Measurements from ENCODE around the gene XRCC5. TPM values are rescaled to one million over a fixed set of nuclear protein-coding genes. Genes with fewer than 3 reads are reported as not detected.

XRCC5 gene
- total RNA-seq, 1 experiment from 2014 or later = 322 TPM

DNA sequence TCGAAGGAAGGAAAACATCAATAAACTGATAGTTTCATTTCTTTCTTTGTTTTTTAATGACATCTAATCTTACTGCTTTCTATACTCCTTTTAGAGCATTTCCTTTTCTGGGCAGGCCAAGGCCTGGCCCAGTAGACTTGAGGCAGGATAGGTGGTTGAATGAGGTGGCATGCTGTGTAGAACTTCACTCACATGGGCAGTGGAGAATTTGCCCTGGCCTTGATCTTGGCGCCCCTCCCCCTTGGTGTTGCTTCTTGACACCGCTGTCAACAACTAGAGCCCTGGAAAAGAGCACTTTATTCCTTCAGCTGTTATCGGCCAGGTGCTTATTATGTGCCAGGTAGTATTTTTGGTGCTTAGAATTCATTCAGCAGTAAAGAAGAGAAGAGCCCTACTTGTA, 37.4 kb downstream of the XRCC5 start:
- no peak for ATAC-seq

DNA sequence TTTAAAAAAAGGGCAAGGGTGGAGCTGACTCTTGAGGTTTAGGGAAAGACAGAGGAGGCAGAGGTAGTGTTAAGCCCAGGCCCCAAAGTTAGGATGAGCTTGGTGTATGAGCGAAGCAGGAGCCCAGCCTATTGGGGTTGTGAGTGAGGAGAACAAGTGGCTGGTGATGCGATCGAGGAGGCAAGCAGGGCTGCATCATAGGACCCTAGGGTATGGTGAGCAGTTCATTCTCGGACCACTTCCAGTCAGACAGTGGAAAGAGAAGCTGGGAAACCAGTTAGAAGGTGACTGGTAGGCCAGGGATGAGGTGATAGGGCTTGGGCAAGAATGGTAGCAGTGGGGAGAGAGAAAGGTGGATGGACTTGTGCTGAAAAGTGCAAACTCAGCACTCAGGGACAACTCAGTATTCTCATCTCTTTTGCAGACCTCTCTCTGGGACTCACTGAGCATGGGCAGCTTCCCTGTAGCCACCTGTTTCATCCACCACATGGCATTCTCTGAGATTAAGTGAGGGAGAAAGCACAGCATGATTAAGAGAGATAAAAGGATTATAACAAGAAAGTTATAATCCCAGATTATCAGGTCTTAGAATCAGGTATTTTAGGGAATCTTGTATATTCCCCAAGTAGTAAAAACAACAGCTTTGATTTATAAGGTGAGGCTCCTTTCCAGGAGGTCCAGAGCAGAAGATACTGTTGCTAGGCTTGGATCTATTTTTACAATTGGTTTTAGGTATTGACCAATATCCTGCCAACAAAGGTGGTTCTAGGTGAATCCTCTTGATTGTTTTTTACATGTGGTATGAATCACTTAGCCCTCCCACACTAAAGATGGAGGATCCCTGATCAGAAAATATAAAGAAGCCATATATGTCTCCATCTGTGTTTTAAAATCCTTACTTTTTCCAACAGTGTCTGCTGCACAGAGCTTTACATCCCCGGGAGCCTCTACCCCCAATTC, 38.3 kb downstream of the XRCC5 start:
- TF ChIP-seq, protein P1, sequence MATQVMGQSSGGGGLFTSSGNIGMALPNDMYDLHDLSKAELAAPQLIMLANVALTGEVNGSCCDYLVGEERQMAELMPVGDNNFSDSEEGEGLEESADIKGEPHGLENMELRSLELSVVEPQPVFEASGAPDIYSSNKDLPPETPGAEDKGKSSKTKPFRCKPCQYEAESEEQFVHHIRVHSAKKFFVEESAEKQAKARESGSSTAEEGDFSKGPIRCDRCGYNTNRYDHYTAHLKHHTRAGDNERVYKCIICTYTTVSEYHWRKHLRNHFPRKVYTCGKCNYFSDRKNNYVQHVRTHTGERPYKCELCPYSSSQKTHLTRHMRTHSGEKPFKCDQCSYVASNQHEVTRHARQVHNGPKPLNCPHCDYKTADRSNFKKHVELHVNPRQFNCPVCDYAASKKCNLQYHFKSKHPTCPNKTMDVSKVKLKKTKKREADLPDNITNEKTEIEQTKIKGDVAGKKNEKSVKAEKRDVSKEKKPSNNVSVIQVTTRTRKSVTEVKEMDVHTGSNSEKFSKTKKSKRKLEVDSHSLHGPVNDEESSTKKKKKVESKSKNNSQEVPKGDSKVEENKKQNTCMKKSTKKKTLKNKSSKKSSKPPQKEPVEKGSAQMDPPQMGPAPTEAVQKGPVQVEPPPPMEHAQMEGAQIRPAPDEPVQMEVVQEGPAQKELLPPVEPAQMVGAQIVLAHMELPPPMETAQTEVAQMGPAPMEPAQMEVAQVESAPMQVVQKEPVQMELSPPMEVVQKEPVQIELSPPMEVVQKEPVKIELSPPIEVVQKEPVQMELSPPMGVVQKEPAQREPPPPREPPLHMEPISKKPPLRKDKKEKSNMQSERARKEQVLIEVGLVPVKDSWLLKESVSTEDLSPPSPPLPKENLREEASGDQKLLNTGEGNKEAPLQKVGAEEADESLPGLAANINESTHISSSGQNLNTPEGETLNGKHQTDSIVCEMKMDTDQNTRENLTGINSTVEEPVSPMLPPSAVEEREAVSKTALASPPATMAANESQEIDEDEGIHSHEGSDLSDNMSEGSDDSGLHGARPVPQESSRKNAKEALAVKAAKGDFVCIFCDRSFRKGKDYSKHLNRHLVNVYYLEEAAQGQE (IDR thresholded peaks at IDR 0.05; ENCODE audit: insufficient read depth in 1 of 2, low read depth in 2 of 2, low read length in 1 of 2) = no peak
- TF ChIP-seq, protein P2, sequence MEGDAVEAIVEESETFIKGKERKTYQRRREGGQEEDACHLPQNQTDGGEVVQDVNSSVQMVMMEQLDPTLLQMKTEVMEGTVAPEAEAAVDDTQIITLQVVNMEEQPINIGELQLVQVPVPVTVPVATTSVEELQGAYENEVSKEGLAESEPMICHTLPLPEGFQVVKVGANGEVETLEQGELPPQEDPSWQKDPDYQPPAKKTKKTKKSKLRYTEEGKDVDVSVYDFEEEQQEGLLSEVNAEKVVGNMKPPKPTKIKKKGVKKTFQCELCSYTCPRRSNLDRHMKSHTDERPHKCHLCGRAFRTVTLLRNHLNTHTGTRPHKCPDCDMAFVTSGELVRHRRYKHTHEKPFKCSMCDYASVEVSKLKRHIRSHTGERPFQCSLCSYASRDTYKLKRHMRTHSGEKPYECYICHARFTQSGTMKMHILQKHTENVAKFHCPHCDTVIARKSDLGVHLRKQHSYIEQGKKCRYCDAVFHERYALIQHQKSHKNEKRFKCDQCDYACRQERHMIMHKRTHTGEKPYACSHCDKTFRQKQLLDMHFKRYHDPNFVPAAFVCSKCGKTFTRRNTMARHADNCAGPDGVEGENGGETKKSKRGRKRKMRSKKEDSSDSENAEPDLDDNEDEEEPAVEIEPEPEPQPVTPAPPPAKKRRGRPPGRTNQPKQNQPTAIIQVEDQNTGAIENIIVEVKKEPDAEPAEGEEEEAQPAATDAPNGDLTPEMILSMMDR (IDR thresholded peaks at IDR 0.05) = no peak
- TF ChIP-seq TCF7L2 (IDR thresholded peaks at IDR 0.05; ENCODE audit: low read depth, low read length) = no peak
- no peak for TF ChIP-seq SIN3A (IDR thresholded peaks at IDR 0.05; ENCODE audit: borderline replicate concordance, insufficient read depth, low read depth, low read length)
- no peak for TF ChIP-seq POLR2AphosphoS5 (IDR thresholded peaks at IDR 0.05; ENCODE audit: low read depth, low read length)
- ChIA-PET POLR2A (interaction anchor here (0.5 kb wide), 1 partner anchor 487 kb away, joined by 6 read pairs; no protein-coding TSS in a partner anchor), CTCF (no interaction called here)
- Histone ChIP-seq H3K27me3 (ENCODE audit: control insufficient read depth, insufficient read depth, low read length) (no peaks in the 10 kb centered on the region), H3K4me1 (ENCODE audit: control insufficient read depth, insufficient read depth, low read length) (no peaks in the 10 kb centered on the region), H3K36me3 (ENCODE audit: control insufficient read depth, insufficient read depth, low read length) (peaks cover 57% of the 10 kb centered on the region), H3K9me3 (ENCODE audit: control insufficient read depth, insufficient read depth, low read depth, low read length) (no peaks in the 10 kb centered on the region), H3K27ac (ENCODE audit: low read length) (no peak overlapping the region), H3K4me3 (ENCODE audit: low read depth in 2 of 2, low read length in 2 of 2) (no peak overlapping the region)
- in situ Hi-C loops (cut with HindIII; ENCODE audit: low pct_unique_long_range_greater_than_20kb, low sequenced_read_pairs) (no loop called here), intact Hi-C loops (cut with micrococcal nuclease; ENCODE audit: unreplicated experiment) (no loop called here)
- no peak for ATAC-seq
- BruUV-seq (replicated peaks) = no TSS peak
- DNase-seq (ENCODE audit: low read depth, low spot score) = no peak

More for the DNA sequence above, 37.4 kb downstream of the XRCC5 start:
- peaks cover 65% of the 10 kb centered on the region for H3K36me3 ChIP-seq (ENCODE audit: control insufficient read depth, insufficient read depth, low read length)
- TF ChIP-seq, protein P1 (IDR thresholded peaks at IDR 0.05; ENCODE audit: insufficient read depth in 1 of 2, low read depth in 2 of 2, low read length in 1 of 2) = no peak
- TF ChIP-seq SIN3A (IDR thresholded peaks at IDR 0.05; ENCODE audit: borderline replicate concordance, insufficient read depth, low read depth, low read length) = no peak
- no peak for TF ChIP-seq POLR2AphosphoS5 (IDR thresholded peaks at IDR 0.05; ENCODE audit: low read depth, low read length)
- TF ChIP-seq, protein P2 (IDR thresholded peaks at IDR 0.05) = no peak
- no peak for TF ChIP-seq TCF7L2 (IDR thresholded peaks at IDR 0.05; ENCODE audit: low read depth, low read length)
- no peaks in the 10 kb centered on the region for H3K27me3 ChIP-seq (ENCODE audit: control insufficient read depth, insufficient read depth, low read length)
- H3K27ac ChIP-seq (ENCODE audit: low read length) = no peak overlapping the region
- H3K4me1 ChIP-seq (ENCODE audit: control insufficient read depth, insufficient read depth, low read length) = no peaks in the 10 kb centered on the region
- H3K9me3 ChIP-seq (ENCODE audit: control insufficient read depth, insufficient read depth, low read depth, low read length) = no peaks in the 10 kb centered on the region
- CTCF ChIA-PET = no interaction called here
- no peak for DNase-seq (ENCODE audit: low read depth, low spot score)
- intact Hi-C loops (cut with micrococcal nuclease; ENCODE audit: unreplicated experiment) (no loop called here), in situ Hi-C loops (cut with HindIII; ENCODE audit: low pct_unique_long_range_greater_than_20kb, low sequenced_read_pairs) (no loop called here)
- no peak overlapping the region for H3K4me3 ChIP-seq (ENCODE audit: low read depth in 2 of 2, low read length in 2 of 2)
- BruUV-seq (replicated peaks) = no TSS peak
- POLR2A ChIA-PET = no interaction called here
